SJCRH30 (cell line): ENCODE results near the gene MLYCD. TPM values are rescaled to one million over a fixed set of nuclear protein-coding genes. Genes with fewer than 3 reads are reported as not detected.
A peak's percentile ranks its signal among the peaks of the same experiment; 100 is the strongest.

Experiments
- DNase-seq, 2 experiments: peaks; one replicate each; pipeline ENCODE4 v3.0.0-alpha.2; 2015 to 2020
- H3K27ac ChIP-seq: fragments of 250-450 bp; sonication (Bioruptor Pico); 2 replicates; pipeline ENCODE4 v1.5.1; 2020; ENCODE audit warnings: mild to moderate bottlenecking, moderate library complexity
- H3K27me3 ChIP-seq: fragments of 250-450 bp; sonication (Bioruptor Pico); 2 replicates; pipeline ENCODE4 v1.5.1; 2020; ENCODE audit warnings: mild to moderate bottlenecking, moderate library complexity
- H3K36me3 ChIP-seq: fragments of 250-450 bp; sonication (Bioruptor Pico); 2 replicates; pipeline ENCODE4 v1.5.1; 2020; ENCODE audit warnings: mild to moderate bottlenecking, moderate library complexity
- H3K4me1 ChIP-seq: fragments of 250-450 bp; sonication (Bioruptor Pico); 2 replicates; pipeline ENCODE4 v1.5.1; 2020; ENCODE audit warnings: mild to moderate bottlenecking, moderate library complexity
- H3K4me3 ChIP-seq: fragments of 250-450 bp; sonication (Bioruptor Pico); 2 replicates; pipeline ENCODE4 v1.5.1; 2020; ENCODE audit warnings: mild to moderate bottlenecking, moderate library complexity
- H3K9me3 ChIP-seq: fragments of 250-450 bp; sonication (Bioruptor Pico); replicated peaks from 2 replicates; pipeline ENCODE4 v1.5.1; 2020; ENCODE audit warnings: mild to moderate bottlenecking, moderate library complexity
- total RNA-seq: library from RNA; depleted of rRNA; stranded (reverse); fragments of >200 nt; shearing (Covaris generic); gene quantifications from 2 replicates; pipeline ENCODE4 v1.2.3, GENCODE V29; 2014

Gene MLYCD
- total RNA-seq, 1 experiment from 2014 or later, result 1.1 TPM

GRCh38 chr16:83958846-83959565 lies 60.1 kb downstream of the MLYCD start:
- Histone ChIP-seq H3K27me3 (no peaks in the 10 kb centered on the region), H3K9me3 (no peaks in the 10 kb centered on the region), H3K4me3 (no peak overlapping the region), H3K36me3 (no peaks in the 10 kb centered on the region), H3K27ac (no peak overlapping the region), H3K4me1 (peaks cover 7% of the 10 kb centered on the region; the same call in 1 of the 2 replicates)
- DNase-seq, result no peak

- Histone ChIP-seq H3K27ac (no peak overlapping the region), H3K36me3 (no peaks in the 10 kb centered on the region), H3K4me3 (no peak overlapping the region), H3K4me1 (no peaks in the 10 kb centered on the region; the same call in 1 of the 2 replicates), H3K27me3 (no peaks in the 10 kb centered on the region), H3K9me3 (no peaks in the 10 kb centered on the region)
- DNase-seq, result no peak
Observed at GRCh38 chr16:83959656-83960434, 60.9 kb downstream of the MLYCD start.

GRCh38 chr16:83960521-83961249 lies 61.8 kb downstream of the MLYCD start:
- H3K27me3 ChIP-seq, result no peaks in the 10 kb centered on the region
- H3K4me3 ChIP-seq, result no peak overlapping the region
- H3K36me3 ChIP-seq, result no peaks in the 10 kb centered on the region
- H3K4me1 ChIP-seq, result no peaks in the 10 kb centered on the region
- H3K9me3 ChIP-seq, result no peaks in the 10 kb centered on the region
- H3K27ac ChIP-seq, result no peak overlapping the region
- no peak for DNase-seq

GRCh38 chr16:83961591-83961990 lies 62.7 kb downstream of the MLYCD start:
- Histone ChIP-seq H3K36me3 (no peaks in the 10 kb centered on the region), H3K27ac (no peak overlapping the region), H3K4me1 (no peaks in the 10 kb centered on the region), H3K4me3 (no peak overlapping the region), H3K9me3 (no peaks in the 10 kb centered on the region), H3K27me3 (no peaks in the 10 kb centered on the region)
- no peak for DNase-seq

GRCh38 chr16:83963277-83964119 lies 64.6 kb downstream of the MLYCD start:
- Histone ChIP-seq H3K27ac (no peak overlapping the region), H3K36me3 (no peaks in the 10 kb centered on the region), H3K4me1 (no peaks in the 10 kb centered on the region), H3K27me3 (no peaks in the 10 kb centered on the region), H3K9me3 (no peaks in the 10 kb centered on the region), H3K4me3 (no peak overlapping the region)
- DNase-seq, result no peak

- H3K4me1 ChIP-seq, result no peaks in the 10 kb centered on the region
- no peaks in the 10 kb centered on the region for H3K27me3 ChIP-seq
- H3K36me3 ChIP-seq, result no peaks in the 10 kb centered on the region
- DNase-seq, result no peak
- H3K4me3 ChIP-seq, result no peak overlapping the region
- H3K9me3 ChIP-seq, result no peaks in the 10 kb centered on the region
- no peak overlapping the region for H3K27ac ChIP-seq
Observed at GRCh38 chr16:83964684-83965443, 65.9 kb downstream of the MLYCD start.

- H3K27ac ChIP-seq, result no peak overlapping the region
- no peak for DNase-seq
- H3K4me3 ChIP-seq, result no peak overlapping the region
- H3K9me3 ChIP-seq, result no peaks in the 10 kb centered on the region
- H3K27me3 ChIP-seq, result no peaks in the 10 kb centered on the region
- H3K4me1 ChIP-seq, result no peaks in the 10 kb centered on the region
- H3K36me3 ChIP-seq, result no peaks in the 10 kb centered on the region
Observed at GRCh38 chr16:83965444-83966152, 66.7 kb downstream of the MLYCD start.

- no peak for DNase-seq
- Histone ChIP-seq H3K27me3 (no peaks in the 10 kb centered on the region), H3K4me3 (no peak overlapping the region), H3K27ac (no peak overlapping the region), H3K36me3 (no peaks in the 10 kb centered on the region), H3K9me3 (no peaks in the 10 kb centered on the region), H3K4me1 (no peaks in the 10 kb centered on the region)
Observed at GRCh38 chr16:83966153-83966696, 67.3 kb downstream of the MLYCD start.

GRCh38 chr16:83967091-83967490 lies 68.2 kb downstream of the MLYCD start:
- no peak overlapping the region for H3K4me3 ChIP-seq
- no peak for DNase-seq
- no peaks in the 10 kb centered on the region for H3K27me3 ChIP-seq
- no peaks in the 10 kb centered on the region for H3K9me3 ChIP-seq
- H3K36me3 ChIP-seq, result no peaks in the 10 kb centered on the region
- no peaks in the 10 kb centered on the region for H3K4me1 ChIP-seq
- H3K27ac ChIP-seq, result no peak overlapping the region

GRCh38 chr16:83967838-83968305 lies 69.0 kb downstream of the MLYCD start, which contains the start of gene NECAB2:
NECAB2 (plus strand) TSS chr16:83968244; CDS start chr16:83968649, 405 bp downstream.
- H3K4me3 ChIP-seq, result peak within 1 kb of the TSS; percentile 39; the same call in 1 of the 2 replicates
- peak; percentile 32 to 53 for DNase-seq

GRCh38 chr16:83968306-83968851 lies 69.5 kb downstream of the MLYCD start:
- no peaks in the 10 kb centered on the region for H3K9me3 ChIP-seq
- no peak overlapping the region for H3K27ac ChIP-seq
- H3K4me3 ChIP-seq, result peak overlapping the region; percentile 39; the same call in 1 of the 2 replicates
- H3K27me3 ChIP-seq, result no peaks in the 10 kb centered on the region
- no peaks in the 10 kb centered on the region for H3K36me3 ChIP-seq
- H3K4me1 ChIP-seq, result no peaks in the 10 kb centered on the region
- no peak for DNase-seq

More at GRCh38 chr16:83967838-83968305, 69.0 kb downstream of the MLYCD start, which contains the start of gene NECAB2:
- H3K27me3 ChIP-seq, result no peaks in the 10 kb centered on the region
- H3K9me3 ChIP-seq, result no peaks in the 10 kb centered on the region
- no peak within 1 kb of the TSS for H3K27ac ChIP-seq
- no peaks in the 10 kb centered on the region for H3K4me1 ChIP-seq
- H3K36me3 ChIP-seq, result no peaks in the 10 kb centered on the region

- Histone ChIP-seq H3K27ac (no peak overlapping the region), H3K4me3 (no peak overlapping the region), H3K4me1 (no peaks in the 10 kb centered on the region), H3K36me3 (no peaks in the 10 kb centered on the region), H3K9me3 (no peaks in the 10 kb centered on the region), H3K27me3 (no peaks in the 10 kb centered on the region)
- DNase-seq, result no peak
Observed at GRCh38 chr16:83968891-83969649, 70.2 kb downstream of the MLYCD start.
